Ovary (tissue), 3 donors: ENCODE measurements around the gene PDXK.

ENCODE experiments used
- CTCF ChIP-seq, 3 donors: fragments of 450-650 bp in 2 of 3; fragments of 200-600 bp in 1 of 3; IDR thresholded peaks; one replicate each; pipeline versions ENCODE4 v1.5.1 to v1.8.0; 2016 to 2022; ENCODE audit warnings: antibody characterized with exemption in 3 of 3, mild to moderate bottlenecking in 1 of 3
- EP300 ChIP-seq: sonication (generic); formaldehyde crosslinking; IDR thresholded peaks from one replicate; pipeline ENCODE4 v1.6.1; 2017; ENCODE audit warnings: antibody characterized with exemption
- POLR2A ChIP-seq: fragments of 450-650 bp; IDR thresholded peaks from one replicate; pipeline ENCODE4 v1.6.1; 2017; ENCODE audit warnings: antibody characterized with exemption, mild to moderate bottlenecking, moderate library complexity
- donor health status: DM: no; HTN: no; CAD: no.

GRCh38 chr21:43794311-43794710 is 75.4 kb downstream of the PDXK start:
- TF ChIP-seq CTCF (IDR thresholded peaks at IDR 0.05) (no peak), POLR2A (no peak), EP300 (no peak)
